IMR-90 (cell line): ENCODE results near the gene SENP2. TPM values are rescaled to one million over a fixed set of nuclear protein-coding genes. Genes with fewer than 3 reads are reported as not detected.

ENCODE experiments used
- ATAC-seq: fragments of 200-7000 bp; cut with Tn5 transposase; 2 replicates; pipeline ENCODE4 v1.9.1; 2020; ENCODE audit warnings: low read depth, mild to moderate bottlenecking, moderate library complexity
- BruUV-seq: library from RNA; stranded (reverse); fragments of 400-500 nt; replicated peaks from 2 replicates; lab custom pipeline; 2021; lab: Mats Ljungman, UMichigan
- CTCF ChIA-PET: fragments of 300-600 bp; formaldehyde crosslinking; extraction: SDS; loops from one replicate; lab custom pipeline; 2021; ENCODE audit warnings: antibody characterized with exemption; lab: Yijun Ruan, JAX
- POLR2A ChIA-PET: fragments of 300-600 bp; sonication (Branson Sonifier 250); formaldehyde crosslinking; loops from one replicate; lab custom pipeline; 2022; ENCODE audit warnings: antibody characterized with exemption; ENCODE audit not compliant: unreplicated experiment; lab: Charles Lee
- DNase-seq: peaks from one replicate; pipeline ENCODE4 v3.0.0; 2013
- H2AFZ ChIP-seq: replicated peaks from 2 replicates; pipeline ENCODE3; 2013; ENCODE audit warnings: low read length, mild to moderate bottlenecking; ENCODE audit not compliant: poor library complexity
- H2AK5ac ChIP-seq: 2 replicates; pipeline ENCODE4 v1.6.1; 2013; ENCODE audit warnings: low read depth, low read length, inconsistent platforms
- H2AK9ac ChIP-seq: replicated peaks from 2 replicates; pipeline ENCODE3; 2013; ENCODE audit warnings: mild to moderate bottlenecking, low read depth, low read length, moderate library complexity; ENCODE audit not compliant: poor library complexity
- H2BK120ac ChIP-seq: 2 replicates; pipeline ENCODE4 v1.6.1; 2013; ENCODE audit warnings: low read depth, low read length, inconsistent platforms
- H2BK15ac ChIP-seq: 3 replicates; pipeline ENCODE4 v1.6.1; 2013; ENCODE audit warnings: low read depth, low read length, inconsistent platforms
- H2BK20ac ChIP-seq: 2 replicates; pipeline ENCODE4 v1.6.1; 2013; ENCODE audit warnings: low read depth, mild to moderate bottlenecking, inconsistent platforms, low read length, moderate library complexity
- H2BK5ac ChIP-seq: 2 replicates; pipeline ENCODE4 v1.6.1; 2013; ENCODE audit warnings: mild to moderate bottlenecking, low read depth, low read length, inconsistent platforms; ENCODE audit not compliant: poor library complexity, severe bottlenecking
- H3K14ac ChIP-seq: replicated peaks from 2 replicates; pipeline ENCODE4 v1.6.1; 2013; ENCODE audit warnings: low read depth, low read length, inconsistent platforms
- H3K18ac ChIP-seq: 2 replicates; pipeline ENCODE4 v1.6.1; 2013; ENCODE audit warnings: low read depth, low read length, control low read depth
- H3K23ac ChIP-seq: 2 replicates; pipeline ENCODE4 v1.6.1; 2013; ENCODE audit warnings: low read depth, low read length, inconsistent platforms
- H3K27ac ChIP-seq: 2 replicates; pipeline ENCODE4 v1.5.1; 2013; ENCODE audit warnings: mild to moderate bottlenecking, control low read depth, low read length; ENCODE audit not compliant: insufficient read depth
- H3K27me3 ChIP-seq: 2 replicates; pipeline ENCODE4 v1.6.1; 2013; ENCODE audit warnings: low read length; ENCODE audit not compliant: control insufficient read depth, insufficient read depth
- H3K36me3 ChIP-seq: 2 replicates; pipeline ENCODE4 v1.6.1; 2013; ENCODE audit warnings: low read length, mixed read lengths; ENCODE audit not compliant: control insufficient read depth, insufficient read depth
- H3K4ac ChIP-seq: 2 replicates; pipeline ENCODE4 v1.6.1; 2013; ENCODE audit warnings: low read depth, low read length, inconsistent platforms
- H3K4me1 ChIP-seq: 2 replicates; pipeline ENCODE4 v1.6.1; 2013; ENCODE audit warnings: low read length, mixed read lengths; ENCODE audit not compliant: control insufficient read depth, insufficient read depth
- H3K4me2 ChIP-seq: 2 replicates; pipeline ENCODE4 v1.6.1; 2013; ENCODE audit warnings: low read depth, mild to moderate bottlenecking, control low read depth, low read length, moderate library complexity
- H3K4me3 ChIP-seq: 2 replicates; pipeline ENCODE4 v1.5.1; 2013; ENCODE audit warnings: low read depth, mild to moderate bottlenecking, control low read depth, low read length, moderate library complexity; ENCODE audit not compliant: insufficient read depth
- H3K56ac ChIP-seq: 2 replicates; pipeline ENCODE4 v1.6.1; 2013; ENCODE audit warnings: low read length, inconsistent platforms; ENCODE audit not compliant: insufficient read depth; ENCODE audit errors: extremely low read depth
- H3K79me1 ChIP-seq, 2 experiments: 2 replicates each; pipeline ENCODE4 v1.6.1; 2013; ENCODE audit warnings: low read length in 2 of 2, inconsistent platforms in 1 of 2, low read depth in 1 of 2
- H3K9ac ChIP-seq: 2 replicates; pipeline ENCODE4 v1.6.1; 2013; ENCODE audit warnings: low read depth, low read length, control low read depth
- H3K9me1 ChIP-seq: 2 replicates; pipeline ENCODE4 v1.6.1; 2013; ENCODE audit warnings: low read length, inconsistent platforms; ENCODE audit not compliant: insufficient read depth
- H3K9me3 ChIP-seq: 2 replicates; pipeline ENCODE4 v1.6.1; 2013; ENCODE audit warnings: low read length; ENCODE audit not compliant: control insufficient read depth, insufficient read depth
- H4K20me1 ChIP-seq: 2 replicates; pipeline ENCODE4 v1.6.1; 2013; ENCODE audit warnings: low read length, inconsistent platforms; ENCODE audit not compliant: insufficient read depth
- H4K5ac ChIP-seq: 2 replicates; pipeline ENCODE4 v1.6.1; 2013; ENCODE audit warnings: mild to moderate bottlenecking, low read depth, low read length, control low read depth
- H4K8ac ChIP-seq, 2 experiments: 2 replicates each; pipeline ENCODE4 v1.6.1; 2013; ENCODE audit warnings: low read depth in 2 of 2, low read length in 2 of 2, control low read depth in 1 of 2, inconsistent platforms in 1 of 2
- H4K91ac ChIP-seq: 2 replicates; pipeline ENCODE4 v1.6.1; 2013; ENCODE audit warnings: low read depth, low read length, inconsistent platforms; ENCODE audit not compliant: insufficient read depth
- BHLHE40 ChIP-seq: fragments of 150-350 bp; IDR thresholded peaks from 2 replicates; pipeline ENCODE4 v1.6.1; 2016; ENCODE audit warnings: mild to moderate bottlenecking, low read depth, low read length
- CEBPB ChIP-seq: IDR thresholded peaks from 2 replicates; pipeline ENCODE4 v1.6.1; 2012; ENCODE audit warnings: low read depth, low read length, improper control_type of control experiment
- CHD1 ChIP-seq: IDR thresholded peaks from 2 replicates; pipeline ENCODE4 v1.6.1; 2012; ENCODE audit warnings: low read depth, low read length, improper control_type of control experiment
- CTCF ChIP-seq: conservative IDR thresholded peaks from 2 replicates; pipeline ENCODE4 v1.5.1; 2012; ENCODE audit warnings: mild to moderate bottlenecking, low read depth, low read length, improper control_type of control experiment
- ELK1 ChIP-seq: fragments of 150-350 bp; IDR thresholded peaks from 2 replicates; pipeline ENCODE4 v1.6.1; 2016; ENCODE audit warnings: low read depth, mild to moderate bottlenecking, low read length, moderate library complexity, borderline replicate concordance
- FOS ChIP-seq: fragments of 150-350 bp; IDR thresholded peaks from 2 replicates; pipeline ENCODE4 v1.6.1; 2016; ENCODE audit warnings: low read depth, low read length
- MAFK ChIP-seq: IDR thresholded peaks from 2 replicates; pipeline ENCODE4 v1.6.1; 2012; ENCODE audit warnings: low read depth, low read length, improper control_type of control experiment
- MAZ ChIP-seq: IDR thresholded peaks from 2 replicates; pipeline ENCODE4 v1.6.1; 2012; ENCODE audit warnings: low read depth, mild to moderate bottlenecking, low read length, improper control_type of control experiment, moderate library complexity, borderline replicate concordance
- MXI1 ChIP-seq: IDR thresholded peaks from 2 replicates; pipeline ENCODE4 v1.6.1; 2012; ENCODE audit warnings: low read depth, mild to moderate bottlenecking, low read length, moderate library complexity, borderline replicate concordance
- NFE2L2 ChIP-seq: fragments of 150-350 bp; IDR thresholded peaks from 2 replicates; pipeline ENCODE4 v1.6.1; 2016; ENCODE audit warnings: low read depth, mild to moderate bottlenecking, low read length
- POLR2A ChIP-seq: IDR thresholded peaks from 2 replicates; pipeline ENCODE4 v1.6.1; 2012; ENCODE audit warnings: mild to moderate bottlenecking, low read depth, low read length
- RAD21 ChIP-seq: IDR thresholded peaks from 2 replicates; pipeline ENCODE4 v1.6.1; 2012; ENCODE audit warnings: low read length, improper control_type of control experiment
- RCOR1 ChIP-seq: IDR thresholded peaks from 2 replicates; pipeline ENCODE4 v1.6.1; 2012; ENCODE audit warnings: mild to moderate bottlenecking, low read length, improper control_type of control experiment; ENCODE audit not compliant: insufficient replicate concordance
- RFX5 ChIP-seq: IDR thresholded peaks from 2 replicates; pipeline ENCODE4 v1.8.0; 2012; ENCODE audit warnings: low read depth, mild to moderate bottlenecking, low read length, moderate library complexity
- SMC3 ChIP-seq: fragments of 150-350 bp; IDR thresholded peaks from 2 replicates; pipeline ENCODE4 v1.6.1; 2016; ENCODE audit warnings: low read depth, mild to moderate bottlenecking, antibody characterized with exemption, low read length, moderate library complexity
- USF2 ChIP-seq: fragments of 150-350 bp; IDR thresholded peaks from 2 replicates; pipeline ENCODE4 v1.6.1; 2017; ENCODE audit warnings: mild to moderate bottlenecking, antibody characterized with exemption, low read length, low read depth
- WGBS, 2 experiments: methylation state at CpG; one replicate each; pipeline versions ENCODE4 v1.1.5 to v1.1.7; 2013; ENCODE audit warnings: missing lambda C conversion rate in 2 of 2; ENCODE audit not compliant: insufficient read length in 1 of 2; ENCODE audit errors: extremely low coverage in 2 of 2; 5-methylcytosine and 5-hydroxymethylcytosine counted together
- dilution Hi-C: fragments of 300-500 bp; cut with HindIII; formaldehyde crosslinking; loops from one replicate; pipeline ENCODE4 v1.14.3; 2018; ENCODE audit warnings: low sequenced_read_pairs; ENCODE audit not compliant: unreplicated experiment
- in situ Hi-C: fragments of 300-500 bp; cut with MboI; formaldehyde crosslinking; loops from 3 replicates; pipeline ENCODE4 v1.14.3; 2019; ENCODE audit warnings: low sequenced_read_pairs, inconsistent platforms, mixed read lengths
- intact Hi-C: fragments of 100-400 bp; cut with micrococcal nuclease; formaldehyde crosslinking; loops from 2 replicates; pipeline ENCODE4 v1.10.0; 2022
- polyA plus RNA-seq, 3 experiments: library from polyadenylated mRNA; depleted of rRNA; stranded (reverse); fragments of >200 nt; gene quantifications; 2 replicates each; pipeline ENCODE4 v1.2.3, GENCODE V29; 2012; ENCODE audit warnings: low replicate concordance in 1 of 3
- total RNA-seq: library from RNA; depleted of rRNA; stranded (reverse); fragments of >200 nt; gene quantifications from 2 replicates; pipeline ENCODE4 v1.2.3, GENCODE V29; 2012

Gene SENP2
- total and polyA plus RNA-seq, 2 of the 4 experiments (the other 2 are of a cell fraction), result 9.4 to 15.2 TPM

- DNase-seq (no peak), ATAC-seq (no peak)
- Histone ChIP-seq H3K9me3 (no peaks in the 10 kb centered on the region), H3K23ac (no peak overlapping the region), H4K8ac (no peak overlapping the region), H3K4me3 (no peak overlapping the region), H2BK15ac (no peak overlapping the region), H3K18ac (no peak overlapping the region), H3K4me1 (no peaks in the 10 kb centered on the region), H4K5ac (no peak overlapping the region), H3K14ac (no peak overlapping the region), H3K56ac (no peak overlapping the region), H3K27ac (no peak overlapping the region), H2AFZ (no peak overlapping the region), H3K9ac (no peak overlapping the region), H2BK120ac (no peak overlapping the region), H2BK20ac (no peak overlapping the region), H3K4ac (no peak overlapping the region), H3K79me1 (no peaks in the 10 kb centered on the region), H4K20me1 (no peaks in the 10 kb centered on the region), H2BK5ac (no peak overlapping the region), H3K27me3 (peaks cover 7% of the 10 kb centered on the region; the same call in 1 of the 2 replicates), H4K91ac (no peak overlapping the region), H3K9me1 (no peaks in the 10 kb centered on the region; the same call in 1 of the 2 replicates), H2AK9ac (no peak overlapping the region), H3K36me3 (no peaks in the 10 kb centered on the region), H3K4me2 (no peak overlapping the region), H2AK5ac (no peak overlapping the region)
- ChIA-PET POLR2A (no interaction called here), CTCF (interaction anchor here (1.0 kb wide), 1 partner anchor 11 kb away, joined by 3 read pairs; no protein-coding TSS in a partner anchor)
- no CpG with 5 or more reads among the region's 7 CpGs for WGBS, 2 experiments
- in situ Hi-C loops (no loop called here), intact Hi-C loops (no loop called here), dilution Hi-C loops (no loop called here)
- no TSS peak for BruUV-seq
- TF ChIP-seq RCOR1 (no peak), RAD21 (no peak), CTCF (no peak), BHLHE40 (no peak), CHD1 (no peak), CEBPB (no peak), MAZ (no peak), MAFK (no peak), ELK1 (no peak), MXI1 (no peak), SMC3 (no peak), RFX5 (no peak), FOS (no peak), NFE2L2 (no peak), USF2 (no peak), POLR2A (no peak)
Observed at GRCh38 chr3:185540695-185541094, 45.4 kb upstream of the SENP2 start.
